GM19452 (cell line): ENCODE results near the gene FAM131A.
"Not testable (repeated sequence)": the region's sequence is repeated elsewhere in the genome, so short reads cannot be mapped to it uniquely, and the experiment has no call there.

Experiments used
- ATAC-seq: cut with Tn5 transposase; IDR thresholded peaks from one replicate; pipeline ENCODE4 v1.9.1; 2021; ENCODE audit not compliant: unreplicated experiment

FAM131A gene

GRCh38 chr3:184339451-184340135 lies 2.2 kb downstream of the FAM131A start:
- not testable (repeated sequence) for ATAC-seq

- no peak for ATAC-seq
These were observed 4.5 kb downstream of the FAM131A start for GRCh38 chr3:184341925-184342324.

- ATAC-seq, result no peak
These were observed 5.9 kb downstream of the FAM131A start for GRCh38 chr3:184343200-184343876.

GRCh38 chr3:184344579-184345316 lies 7.3 kb downstream of the FAM131A start:
- no peak for ATAC-seq

- no peak for ATAC-seq
These were observed 8.1 kb downstream of the FAM131A start for GRCh38 chr3:184345317-184346144.

- no peak for ATAC-seq
These were observed 9.2 kb downstream of the FAM131A start for GRCh38 chr3:184346480-184347190.

GRCh38 chr3:184347321-184348056 lies 10.1 kb downstream of the FAM131A start:
- ATAC-seq, result no peak

- ATAC-seq, result no peak
These were observed 10.6 kb downstream of the FAM131A start for GRCh38 chr3:184348057-184348382.

- ATAC-seq, result no peak
These were observed 12.4 kb downstream of the FAM131A start for GRCh38 chr3:184349563-184350470.

GRCh38 chr3:184350618-184351017 lies 13.2 kb downstream of the FAM131A start:
- ATAC-seq, result no peak

GRCh38 chr3:184351511-184352148 lies 14.2 kb downstream of the FAM131A start:
- ATAC-seq, result no peak

- no peak for ATAC-seq
These were observed 14.9 kb downstream of the FAM131A start for GRCh38 chr3:184352149-184352785.

- ATAC-seq, result no peak
These were observed 15.6 kb downstream of the FAM131A start for GRCh38 chr3:184352897-184353545.

- no peak for ATAC-seq
These were observed 16.1 kb downstream of the FAM131A start for GRCh38 chr3:184353546-184353941.

GRCh38 chr3:184354121-184354728 lies 16.8 kb downstream of the FAM131A start:
- ATAC-seq, result no peak

- no peak for ATAC-seq
These were observed 17.4 kb downstream of the FAM131A start for GRCh38 chr3:184354754-184355153.
